GM18951 (cell line): ENCODE measurements around the gene TMPRSS3.

ENCODE experiments used
- POLR2A ChIP-seq: IDR thresholded peaks from 4 replicates; pipeline ENCODE4 v1.6.1; 2011; ENCODE audit warnings: mild to moderate bottlenecking; ENCODE audit not compliant: insufficient read length, insufficient read depth; ENCODE audit errors: extremely low read depth
- in situ Hi-C: fragments of 300-500 bp; cut with MboI; formaldehyde crosslinking; loops from one replicate; pipeline ENCODE4 v1.12.0; 2022; ENCODE audit warnings: low sequenced_read_pairs, mixed read lengths, inconsistent platforms; ENCODE audit not compliant: unreplicated experiment

TMPRSS3 gene

DNA sequence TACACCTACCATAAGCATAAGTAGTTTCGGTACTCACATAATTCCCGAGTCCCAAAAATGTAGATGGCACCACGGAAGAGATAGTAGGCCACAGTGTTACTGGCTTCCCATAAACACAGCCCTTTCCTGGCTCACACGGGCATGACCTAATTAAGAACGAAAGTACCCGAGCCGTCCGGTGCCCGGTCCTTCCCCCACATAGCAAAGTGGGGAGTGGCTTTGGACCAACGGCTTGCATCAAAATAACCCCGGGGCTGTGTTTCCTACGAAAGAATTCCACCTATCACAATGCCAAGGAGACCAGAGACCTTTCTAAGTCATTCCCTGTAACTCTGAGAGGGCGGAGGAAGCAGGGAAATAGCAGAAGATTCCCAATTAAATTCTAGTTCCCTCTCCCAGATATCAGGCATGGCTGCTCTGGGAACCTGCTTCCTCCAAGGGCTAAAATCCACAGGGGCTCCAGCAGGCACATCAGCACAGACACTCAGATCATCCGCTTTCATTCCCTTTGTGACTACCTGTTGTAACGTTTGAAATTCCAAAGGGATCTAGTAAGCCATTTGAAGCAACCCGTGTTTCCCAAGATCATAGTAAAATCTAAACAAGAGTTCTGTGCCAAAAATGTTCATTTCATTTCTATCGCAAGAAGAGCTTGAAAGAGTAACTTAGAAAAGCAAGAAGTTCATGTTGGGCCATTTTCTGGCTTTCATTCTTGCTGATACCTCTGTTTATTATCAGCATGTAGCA is at the start of gene TMPRSS3:
TMPRSS3 (minus strand) TSS at position 148 of the 747 bp plus-strand sequence. CDS start 635 bp downstream, outside the sequence.
- no peak for TF ChIP-seq POLR2A
- in situ Hi-C loops, result no loop called here

GRCh38 chr21:42445311-42445710 is 49.5 kb upstream of the TMPRSS3 start:
- in situ Hi-C loops, result loop anchor here (10.0 kb wide), 1 partner anchor 281 kb away; no protein-coding TSS in a partner anchor
- no peak for TF ChIP-seq POLR2A

DNA sequence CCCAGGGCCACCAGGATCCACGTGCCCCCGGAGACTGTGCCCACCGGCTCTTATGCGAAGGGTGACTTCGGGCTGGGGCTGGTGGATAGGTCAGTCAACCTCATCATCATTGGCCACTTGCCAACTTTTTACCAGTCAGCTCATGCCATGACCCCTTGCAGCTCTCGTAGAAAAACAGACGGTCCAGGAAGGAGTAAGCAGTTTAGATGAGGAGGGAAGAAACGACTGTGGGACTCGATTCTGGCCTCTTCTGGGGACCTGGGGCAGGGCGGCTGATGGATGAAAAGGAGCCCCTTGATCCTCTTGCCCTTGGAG is 48.9 kb upstream of the TMPRSS3 start:
- no peak for TF ChIP-seq POLR2A
- in situ Hi-C loops, result loop anchor here (10.0 kb wide), 1 partner anchor 280 kb away; no protein-coding TSS in a partner anchor

- in situ Hi-C loops, result loop anchor here (10.0 kb wide), 1 partner anchor 279 kb away; no protein-coding TSS in a partner anchor
These were observed 48.3 kb upstream of the TMPRSS3 start for GRCh38 chr21:42443876-42444744.

GRCh38 chr21:42443181-42443785 is 47.4 kb upstream of the TMPRSS3 start:
- in situ Hi-C loops, result loop anchor here (10.0 kb wide), 1 partner anchor 278 kb away; no protein-coding TSS in a partner anchor
- no peak for TF ChIP-seq POLR2A

More at GRCh38 chr21:42443876-42444744, 48.3 kb upstream of the TMPRSS3 start:
- no peak for TF ChIP-seq POLR2A

- in situ Hi-C loops, result loop anchor here (10.0 kb wide), 1 partner anchor 277 kb away; no protein-coding TSS in a partner anchor
These were observed 46.1 kb upstream of the TMPRSS3 start for GRCh38 chr21:42441963-42442362.

GRCh38 chr21:42440187-42440792 is 44.4 kb upstream of the TMPRSS3 start:
- in situ Hi-C loops, result loop anchor here (10.0 kb wide), 1 partner anchor 275 kb away; no protein-coding TSS in a partner anchor
- TF ChIP-seq POLR2A, result no peak

More at GRCh38 chr21:42441963-42442362, 46.1 kb upstream of the TMPRSS3 start:
- TF ChIP-seq POLR2A, result no peak

GRCh38 chr21:42439284-42440186 is 43.7 kb upstream of the TMPRSS3 start:
- TF ChIP-seq POLR2A, result no peak
- in situ Hi-C loops, result loop anchor here (10.0 kb wide), 1 partner anchor 275 kb away; no protein-coding TSS in a partner anchor

DNA sequence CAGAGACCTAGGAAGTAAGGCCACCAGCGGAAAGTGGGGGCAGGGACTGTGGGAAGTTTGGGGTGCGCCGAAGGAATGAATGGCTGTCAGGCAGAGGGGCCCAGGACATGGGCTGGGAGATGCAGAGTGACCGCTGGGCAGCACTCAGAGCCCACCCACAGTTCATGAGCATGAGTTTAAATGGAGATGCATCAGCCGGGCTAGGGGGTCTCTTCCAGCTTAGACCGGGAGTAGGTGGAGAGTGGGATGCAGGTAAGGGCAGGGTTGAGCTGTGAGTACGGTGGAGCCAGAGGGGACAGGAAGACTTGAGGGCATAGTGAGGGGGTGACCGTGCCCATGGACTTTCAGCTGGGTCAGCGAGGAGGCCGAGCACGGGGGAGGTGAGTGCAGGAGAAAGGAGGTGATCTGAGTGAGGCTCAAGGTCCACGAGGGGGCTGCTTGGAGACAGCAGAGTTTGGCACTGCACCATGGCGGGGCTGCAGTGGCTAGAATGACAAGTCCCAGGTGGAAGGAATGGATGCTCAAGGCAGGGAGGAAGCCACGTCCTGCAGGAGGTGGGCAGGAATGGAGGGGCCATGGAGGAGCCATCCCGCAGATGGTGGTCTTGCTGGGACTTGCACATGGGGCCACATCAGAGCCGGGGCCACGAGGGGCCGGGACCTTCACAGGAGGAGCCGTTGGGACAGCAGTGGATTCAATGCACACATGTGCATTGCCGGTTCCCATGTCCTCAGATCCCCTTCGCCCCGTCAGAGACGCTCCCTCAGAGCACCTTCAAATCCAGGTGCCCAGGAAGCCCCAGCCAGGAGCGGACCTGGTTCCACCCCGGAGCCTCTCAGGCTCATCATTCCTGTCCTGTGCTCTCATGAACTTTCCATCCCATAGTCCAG is 42.7 kb upstream of the TMPRSS3 start:
- TF ChIP-seq POLR2A, result no peak
- in situ Hi-C loops, result no loop called here

DNA sequence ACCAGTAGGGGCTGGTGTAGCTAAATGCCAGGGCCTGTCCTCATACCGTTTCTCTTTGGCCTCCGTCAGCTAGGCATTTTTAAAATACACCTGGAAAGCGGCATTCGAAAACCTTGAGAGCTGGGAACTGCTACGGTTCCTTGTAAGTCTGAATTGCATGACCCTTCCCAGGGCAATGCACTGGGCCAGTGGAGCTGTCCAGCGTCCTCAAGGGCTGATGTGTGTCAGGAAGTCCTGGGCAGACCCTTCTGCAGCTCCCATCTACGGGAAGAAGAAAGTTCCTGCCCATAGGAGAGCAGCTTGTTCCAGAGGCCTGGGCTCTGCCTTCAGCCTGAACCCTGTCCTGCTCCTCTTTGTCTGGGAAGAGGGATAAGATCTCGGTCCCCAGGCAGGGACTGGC is 41.9 kb upstream of the TMPRSS3 start:
- TF ChIP-seq POLR2A, result no peak
- in situ Hi-C loops, result no loop called here

- in situ Hi-C loops, result no loop called here
These were observed 41.1 kb upstream of the TMPRSS3 start for GRCh38 chr21:42436914-42437313.

More at GRCh38 chr21:42436914-42437313, 41.1 kb upstream of the TMPRSS3 start:
- no peak for TF ChIP-seq POLR2A
